Heart right ventricle (tissue), 16 donors: ENCODE measurements around the gene FAAH. TPM values are rescaled to one million over a fixed set of nuclear protein-coding genes. Genes with fewer than 3 reads are reported as not detected.

Experiments
- ATAC-seq, 8 donors: fragments of 200-7000 bp; cut with Tn5 transposase; one replicate each; pipeline ENCODE4 v1.9.1; 2020; ENCODE audit warnings: mild to moderate bottlenecking in 8 of 8, moderate library complexity in 8 of 8, moderate number of reproducible peaks in 1 of 8
- DNase-seq, 2 donors: peaks; one replicate each; pipeline ENCODE4 v3.0.0-alpha.2; 2020
- H3K27ac ChIP-seq, 10 donors: fragments of 200-600 bp; sonication (generic) in 2 of 10; one replicate each; pipeline versions ENCODE4 v1.5.0 to v1.8.0; 2020 to 2022; ENCODE audit warnings: mild to moderate bottlenecking in 3 of 10
- H3K27me3 ChIP-seq, 7 donors: fragments of 200-600 bp; one replicate each; pipeline ENCODE4 v1.8.0; 2021 to 2022; ENCODE audit warnings: mild to moderate bottlenecking in 2 of 7
- H3K36me3 ChIP-seq, 9 donors: fragments of 200-600 bp; sonication (generic) in 1 of 9; one replicate each; pipeline versions ENCODE4 v1.5.0 to v1.8.0; 2020 to 2022; ENCODE audit warnings: mild to moderate bottlenecking in 2 of 9
- H3K4me1 ChIP-seq, 9 donors: fragments of 200-600 bp; sonication (generic) in 1 of 9; one replicate each; pipeline versions ENCODE4 v1.5.0 to v1.8.0; 2020 to 2022; ENCODE audit warnings: mild to moderate bottlenecking in 4 of 9
- H3K4me3 ChIP-seq, 10 donors: fragments of 200-600 bp; sonication (generic) in 2 of 10; one replicate each; pipeline versions ENCODE4 v1.5.0 to v1.8.0; 2020 to 2022; ENCODE audit warnings: mild to moderate bottlenecking in 7 of 10, moderate library complexity in 2 of 10
- H3K9me3 ChIP-seq, 11 donors: fragments of 200-600 bp in 10 of 11; sonication (generic) in 2 of 11; one replicate each; pipeline versions ENCODE4 v1.5.0 to v1.8.0; 2013 to 2022; ENCODE audit warnings: mild to moderate bottlenecking in 2 of 11, control low read depth in 1 of 11, moderate library complexity in 1 of 11
- WGBS, 2 donors: extraction: QIAGEN DNeasy Blood & Tissue Kit; methylation state at CpG; one replicate each; pipeline ENCODE4 v1.1.7; 2013; ENCODE audit warnings: inconsistent platforms in 1 of 2; 5-methylcytosine and 5-hydroxymethylcytosine counted together
- intact Hi-C, 10 donors: fragments of 100-400 bp; cut with DNase I; formaldehyde crosslinking; loops; one replicate each; pipeline versions ENCODE4 v1.11.1 to v1.14.2; 2022
- polyA plus RNA-seq, 2 donors: library from polyadenylated mRNA; stranded (reverse); fragments of 200-250 nt; gene quantifications; one replicate each; pipeline ENCODE4 v1.2.3, GENCODE V29; 2013
- total RNA-seq, 10 donors: library from RNA; stranded (reverse); fragmentation: NEBNext Ultra II Directional in 3 of 10; extraction: Animal tissue kit (Norgen Biotek cat#: 25700) in 3 of 10; gene quantifications; one replicate each; pipeline versions ENCODE4 v1.2.1 to v1.2.4, GENCODE V29; 2021 to 2023
- TF ChIP-seq, protein P1 (sequence below), 9 donors: fragments of 200-600 bp; sonication (generic) in 2 of 9; IDR thresholded peaks; one replicate each; pipeline versions ENCODE4 v1.5.0 to v1.8.0; 2021 to 2022; ENCODE audit warnings: antibody characterized with exemption in 9 of 9, mild to moderate bottlenecking in 5 of 9, moderate library complexity in 1 of 9
- donor health status: Arrhythmogenic right ventricular cardiomyopathy.
- donor health status: ischemic (EF 13 %, LVEDD 7.1; RV severe dilation, severe dysfunction).
- donor health status: healthy with polysubstance abuse.
- donor health status: DM: no; HTN: yes; CAD: no.
- donor health status: DM: no; HTN: no; CAD: no.
- donor health status: ischemic (EF 25% LVEDD 6.9; RV normal size, moderate dysfunction).
- donor health status: ischemic (EF 25% LVEDD 5.7; RV mildly dilated, moderate dysfunction).
- donor health status: healthy.
- donor health status: DM: yes; HTN: yes; CAD: no.
- donor health status: Ischemic cardiomyopathy.
- donor health status: ischemic (EF 35%, LVEDD 5.7; RV mildly dilated, moderate dysfunction).
- donor health status: nonischemic (EF 11% LVEDD 7.7; RV severe dilation, severe dysfunction).
- donor health status: DM: yes; HTN: yes; CAD: no.
- donor health status: PGD.
- donor health status: ischemic (EF 29% LVEDD 5.4; RV normal size, mild dysfunction).
- donor health status: nonischemic (EF 23%, LVEDD 6.1; RV moderate dilation, normal function).

Gene FAAH
- total and polyA plus RNA-seq, 12 donors = 1.8 to 16.4 (median 3.1) TPM

DNA sequence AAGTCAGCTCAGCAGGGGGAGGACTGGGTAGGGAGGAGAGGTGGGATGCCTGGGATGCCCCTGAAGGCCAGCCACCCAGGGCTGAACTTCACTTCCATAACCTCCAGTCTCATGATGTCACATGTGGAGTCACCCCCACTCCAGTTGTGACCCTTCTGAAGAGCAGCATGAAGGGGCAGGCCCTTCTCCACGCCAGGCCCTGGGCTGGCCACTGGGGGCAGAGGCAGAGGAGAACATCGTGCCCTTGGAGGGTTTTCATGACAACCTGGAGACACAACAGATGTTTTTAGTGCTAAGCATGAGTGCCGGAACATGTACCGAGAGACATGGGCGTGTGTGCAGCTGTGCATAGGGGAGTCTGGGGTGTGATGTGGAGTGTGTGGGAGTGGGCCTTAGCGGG, 37.6 kb downstream of the FAAH start:
- TF ChIP-seq, protein P1, sequence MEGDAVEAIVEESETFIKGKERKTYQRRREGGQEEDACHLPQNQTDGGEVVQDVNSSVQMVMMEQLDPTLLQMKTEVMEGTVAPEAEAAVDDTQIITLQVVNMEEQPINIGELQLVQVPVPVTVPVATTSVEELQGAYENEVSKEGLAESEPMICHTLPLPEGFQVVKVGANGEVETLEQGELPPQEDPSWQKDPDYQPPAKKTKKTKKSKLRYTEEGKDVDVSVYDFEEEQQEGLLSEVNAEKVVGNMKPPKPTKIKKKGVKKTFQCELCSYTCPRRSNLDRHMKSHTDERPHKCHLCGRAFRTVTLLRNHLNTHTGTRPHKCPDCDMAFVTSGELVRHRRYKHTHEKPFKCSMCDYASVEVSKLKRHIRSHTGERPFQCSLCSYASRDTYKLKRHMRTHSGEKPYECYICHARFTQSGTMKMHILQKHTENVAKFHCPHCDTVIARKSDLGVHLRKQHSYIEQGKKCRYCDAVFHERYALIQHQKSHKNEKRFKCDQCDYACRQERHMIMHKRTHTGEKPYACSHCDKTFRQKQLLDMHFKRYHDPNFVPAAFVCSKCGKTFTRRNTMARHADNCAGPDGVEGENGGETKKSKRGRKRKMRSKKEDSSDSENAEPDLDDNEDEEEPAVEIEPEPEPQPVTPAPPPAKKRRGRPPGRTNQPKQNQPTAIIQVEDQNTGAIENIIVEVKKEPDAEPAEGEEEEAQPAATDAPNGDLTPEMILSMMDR (IDR thresholded peaks at IDR 0.05) = no peak
- intact Hi-C loops = no loop called here
- Histone ChIP-seq H3K4me1 (no peaks in the 10 kb centered on the region), H3K36me3 (no peaks in the 10 kb centered on the region), H3K9me3 (no peaks in the 10 kb centered on the region), H3K27ac (no peak overlapping the region), H3K4me3 (no peak overlapping the region), H3K27me3 (peaks cover 0 to 16% (median 0%) of the 10 kb centered on the region in 7 donors)
- ATAC-seq (no peak), DNase-seq (no peak)
- WGBS, 2 donors = 78% methylated on average over 6 of the region's 6 CpGs

DNA sequence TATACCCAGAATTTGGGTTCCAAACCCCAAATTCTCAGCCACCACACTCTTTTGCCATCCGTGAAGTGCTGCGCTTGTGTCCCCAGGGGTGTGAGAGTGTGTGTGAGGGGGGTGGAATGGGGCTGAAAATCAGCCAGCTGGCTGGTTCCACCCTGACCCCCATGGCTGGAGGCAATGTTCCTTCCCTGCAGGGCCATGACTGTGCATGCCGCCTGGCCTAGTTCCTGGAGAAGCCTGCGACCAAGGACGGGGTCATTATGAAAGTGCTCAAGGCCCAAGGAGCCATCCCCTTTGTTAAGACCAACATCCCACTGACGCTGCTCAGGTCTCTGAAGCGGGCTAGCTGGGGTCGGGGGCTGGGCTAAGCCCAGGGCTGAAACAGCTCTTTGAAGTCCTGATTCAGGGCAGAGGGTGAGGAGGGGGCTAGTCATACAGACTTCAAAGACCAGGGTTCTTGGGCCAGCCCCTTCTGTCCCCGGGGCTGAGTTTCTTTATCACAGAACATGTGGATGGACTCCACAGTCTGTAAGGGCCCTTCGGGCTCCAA, 38.7 kb downstream of the FAAH start:
- H3K4me1 ChIP-seq = no peaks in the 10 kb centered on the region
- H3K27me3 ChIP-seq = peaks cover 0 to 23% (median under 1%) of the 10 kb centered on the region in 7 donors
- TF ChIP-seq, protein P1 (IDR thresholded peaks at IDR 0.05) = no peak
- H3K27ac ChIP-seq = no peak overlapping the region
- intact Hi-C loops = no loop called here
- ATAC-seq = no peak
- no peaks in the 10 kb centered on the region for H3K9me3 ChIP-seq
- DNase-seq = no peak
- 62 to 76% methylated on average over 10 of the region's 10 CpGs for WGBS, 2 donors
- no peaks in the 10 kb centered on the region for H3K36me3 ChIP-seq
- no peak overlapping the region for H3K4me3 ChIP-seq

DNA sequence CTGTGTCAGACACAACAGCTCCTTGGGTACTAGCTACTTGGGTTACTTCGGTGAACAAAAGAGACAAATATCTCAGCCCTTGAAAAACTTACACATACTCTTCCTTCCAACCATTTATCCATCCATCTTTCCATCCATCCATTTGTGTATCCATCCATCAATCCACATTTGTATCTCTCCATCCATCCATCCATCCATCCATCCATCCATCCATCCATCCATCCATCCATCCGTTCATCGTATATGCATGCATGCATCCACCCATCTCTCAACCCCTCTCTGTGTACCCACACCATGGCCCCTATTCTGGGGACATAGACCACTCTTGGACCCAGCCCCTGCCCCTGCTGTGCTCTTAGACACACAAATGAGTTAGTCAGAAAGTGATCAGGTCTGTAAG, 40.2 kb downstream of the FAAH start:
- H3K27me3 ChIP-seq = peaks cover 0 to 22% (median 3%) of the 10 kb centered on the region in 7 donors
- 88 to 93% methylated on average over 3 of the region's 3 CpGs for WGBS, 2 donors
- no peaks in the 10 kb centered on the region for H3K9me3 ChIP-seq
- no peak for DNase-seq
- H3K36me3 ChIP-seq = no peaks in the 10 kb centered on the region
- TF ChIP-seq, protein P1 (IDR thresholded peaks at IDR 0.05) = no peak
- no peak overlapping the region for H3K27ac ChIP-seq
- intact Hi-C loops = no loop called here
- ATAC-seq = no peak
- H3K4me3 ChIP-seq = no peak overlapping the region
- no peaks in the 10 kb centered on the region for H3K4me1 ChIP-seq

DNA sequence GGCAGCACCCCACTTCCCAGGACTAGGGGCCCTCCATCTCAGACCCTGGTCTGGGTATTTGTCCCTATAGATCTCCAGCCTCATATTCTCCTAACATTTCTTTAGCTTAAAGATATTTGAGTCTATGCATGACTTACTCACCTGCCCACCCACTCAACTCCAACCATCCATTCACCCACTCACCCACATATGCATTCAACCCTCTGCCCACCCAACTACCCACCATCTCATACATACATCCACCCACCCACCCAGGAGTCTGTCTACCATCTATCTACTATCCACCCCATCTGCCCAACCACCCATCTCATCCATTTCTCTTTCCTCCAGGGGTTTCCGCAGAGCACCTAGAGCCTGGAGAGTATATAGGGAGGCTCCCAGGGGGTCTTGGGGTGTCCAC, 42.7 kb downstream of the FAAH start:
- Histone ChIP-seq H3K4me1 (no peaks in the 10 kb centered on the region), H3K36me3 (no peaks in the 10 kb centered on the region), H3K9me3 (no peaks in the 10 kb centered on the region), H3K27ac (no peak overlapping the region), H3K27me3 (peaks cover 0 to 22% (median 3%) of the 10 kb centered on the region in 7 donors), H3K4me3 (no peak overlapping the region)
- WGBS, 2 donors = 100% methylated on average over 1 of the region's 1 CpG
- TF ChIP-seq, protein P1 (IDR thresholded peaks at IDR 0.05) = no peak
- intact Hi-C loops = no loop called here
- ATAC-seq (no peak), DNase-seq (no peak)
